Measurements from ENCODE around the gene ARHGEF39.

GRCh38 chr9:35711501-35712428 lies 46.8 kb upstream of the ARHGEF39 start:
- TF ChIP-seq CTCF (IDR thresholded peaks at IDR 0.05; ENCODE audit: low read depth, low read length) (no peak), MYC (IDR thresholded peaks at IDR 0.05; ENCODE audit: low read depth, low read length) (no peak)
